ENCODE data around the gene TRAF3. TPM values are rescaled to one million over a fixed set of nuclear protein-coding genes. Genes with fewer than 3 reads are reported as not detected.

The TRAF3 gene
- total RNA-seq, 1 experiment from 2014 or later, result 37.6 TPM

DNA sequence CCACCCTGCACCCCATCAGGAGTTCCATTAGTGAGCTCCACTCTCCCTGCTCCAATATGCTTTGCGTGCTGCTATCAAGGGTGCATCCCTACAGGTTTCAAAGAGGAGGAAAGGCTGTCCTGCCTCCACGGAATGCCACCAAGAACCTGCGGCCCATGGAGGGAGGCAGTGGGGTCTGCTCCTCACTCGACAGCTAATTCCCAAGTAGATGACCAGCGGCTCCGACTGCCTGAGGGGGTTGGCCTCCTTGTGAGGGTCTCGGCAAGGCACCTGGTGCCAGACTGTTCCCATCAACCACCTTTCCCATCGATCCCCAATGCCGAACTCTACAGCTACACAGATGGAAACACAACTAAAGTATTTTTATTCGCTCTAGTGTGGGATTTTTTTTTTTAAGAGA lies 181.2 kb downstream of the TRAF3 start:
- CTCF ChIA-PET, result no interaction called here

More for the DNA sequence above, 181.2 kb downstream of the TRAF3 start:
- Histone ChIP-seq H3K27ac (ENCODE audit: low read length) (no peak overlapping the region), H3K4me1 (ENCODE audit: control insufficient read depth, insufficient read depth, low read length) (no peaks in the 10 kb centered on the region), H3K27me3 (ENCODE audit: control insufficient read depth, insufficient read depth, low read length) (no peaks in the 10 kb centered on the region), H3K4me3 (ENCODE audit: low read depth in 2 of 2, low read length in 2 of 2) (no peak overlapping the region), H3K36me3 (ENCODE audit: control insufficient read depth, insufficient read depth, low read length) (peaks cover 2% of the 10 kb centered on the region), H3K9me3 (ENCODE audit: control insufficient read depth, insufficient read depth, low read depth, low read length) (no peaks in the 10 kb centered on the region)
- in situ Hi-C loops (cut with HindIII; ENCODE audit: low pct_unique_long_range_greater_than_20kb, low sequenced_read_pairs), result no loop called here
- TF ChIP-seq POLR2AphosphoS5 (IDR thresholded peaks at IDR 0.05; ENCODE audit: low read depth, low read length), result no peak
- TF ChIP-seq SIN3A (IDR thresholded peaks at IDR 0.05; ENCODE audit: borderline replicate concordance, insufficient read depth, low read depth, low read length), result no peak
- TF ChIP-seq, protein P1, sequence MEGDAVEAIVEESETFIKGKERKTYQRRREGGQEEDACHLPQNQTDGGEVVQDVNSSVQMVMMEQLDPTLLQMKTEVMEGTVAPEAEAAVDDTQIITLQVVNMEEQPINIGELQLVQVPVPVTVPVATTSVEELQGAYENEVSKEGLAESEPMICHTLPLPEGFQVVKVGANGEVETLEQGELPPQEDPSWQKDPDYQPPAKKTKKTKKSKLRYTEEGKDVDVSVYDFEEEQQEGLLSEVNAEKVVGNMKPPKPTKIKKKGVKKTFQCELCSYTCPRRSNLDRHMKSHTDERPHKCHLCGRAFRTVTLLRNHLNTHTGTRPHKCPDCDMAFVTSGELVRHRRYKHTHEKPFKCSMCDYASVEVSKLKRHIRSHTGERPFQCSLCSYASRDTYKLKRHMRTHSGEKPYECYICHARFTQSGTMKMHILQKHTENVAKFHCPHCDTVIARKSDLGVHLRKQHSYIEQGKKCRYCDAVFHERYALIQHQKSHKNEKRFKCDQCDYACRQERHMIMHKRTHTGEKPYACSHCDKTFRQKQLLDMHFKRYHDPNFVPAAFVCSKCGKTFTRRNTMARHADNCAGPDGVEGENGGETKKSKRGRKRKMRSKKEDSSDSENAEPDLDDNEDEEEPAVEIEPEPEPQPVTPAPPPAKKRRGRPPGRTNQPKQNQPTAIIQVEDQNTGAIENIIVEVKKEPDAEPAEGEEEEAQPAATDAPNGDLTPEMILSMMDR (IDR thresholded peaks at IDR 0.05), result no peak
- TF ChIP-seq TCF7L2 (IDR thresholded peaks at IDR 0.05; ENCODE audit: low read depth, low read length), result no peak
- TF ChIP-seq, protein P2, sequence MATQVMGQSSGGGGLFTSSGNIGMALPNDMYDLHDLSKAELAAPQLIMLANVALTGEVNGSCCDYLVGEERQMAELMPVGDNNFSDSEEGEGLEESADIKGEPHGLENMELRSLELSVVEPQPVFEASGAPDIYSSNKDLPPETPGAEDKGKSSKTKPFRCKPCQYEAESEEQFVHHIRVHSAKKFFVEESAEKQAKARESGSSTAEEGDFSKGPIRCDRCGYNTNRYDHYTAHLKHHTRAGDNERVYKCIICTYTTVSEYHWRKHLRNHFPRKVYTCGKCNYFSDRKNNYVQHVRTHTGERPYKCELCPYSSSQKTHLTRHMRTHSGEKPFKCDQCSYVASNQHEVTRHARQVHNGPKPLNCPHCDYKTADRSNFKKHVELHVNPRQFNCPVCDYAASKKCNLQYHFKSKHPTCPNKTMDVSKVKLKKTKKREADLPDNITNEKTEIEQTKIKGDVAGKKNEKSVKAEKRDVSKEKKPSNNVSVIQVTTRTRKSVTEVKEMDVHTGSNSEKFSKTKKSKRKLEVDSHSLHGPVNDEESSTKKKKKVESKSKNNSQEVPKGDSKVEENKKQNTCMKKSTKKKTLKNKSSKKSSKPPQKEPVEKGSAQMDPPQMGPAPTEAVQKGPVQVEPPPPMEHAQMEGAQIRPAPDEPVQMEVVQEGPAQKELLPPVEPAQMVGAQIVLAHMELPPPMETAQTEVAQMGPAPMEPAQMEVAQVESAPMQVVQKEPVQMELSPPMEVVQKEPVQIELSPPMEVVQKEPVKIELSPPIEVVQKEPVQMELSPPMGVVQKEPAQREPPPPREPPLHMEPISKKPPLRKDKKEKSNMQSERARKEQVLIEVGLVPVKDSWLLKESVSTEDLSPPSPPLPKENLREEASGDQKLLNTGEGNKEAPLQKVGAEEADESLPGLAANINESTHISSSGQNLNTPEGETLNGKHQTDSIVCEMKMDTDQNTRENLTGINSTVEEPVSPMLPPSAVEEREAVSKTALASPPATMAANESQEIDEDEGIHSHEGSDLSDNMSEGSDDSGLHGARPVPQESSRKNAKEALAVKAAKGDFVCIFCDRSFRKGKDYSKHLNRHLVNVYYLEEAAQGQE (IDR thresholded peaks at IDR 0.05; ENCODE audit: insufficient read depth in 1 of 2, low read depth in 2 of 2, low read length in 1 of 2), result no peak
- POLR2A ChIA-PET, result no interaction called here
- BruUV-seq (replicated peaks), result no TSS peak
- DNase-seq (ENCODE audit: low read depth, low spot score), result no peak
- no peak for ATAC-seq
- intact Hi-C loops (cut with micrococcal nuclease; ENCODE audit: unreplicated experiment), result no loop called here

Other genes starting within 250 kb of the TRAF3 start
- 27.1 TPM for gene RCOR1, start 184.8 kb upstream of the TRAF3 start, total RNA-seq (2021; ENCODE audit: unreplicated experiment)
- gene AMN, start 145.2 kb downstream of the TRAF3 start, total RNA-seq (2021; ENCODE audit: unreplicated experiment), result 0.44 TPM

All from Panc1 (cell line).